NK-92 treated with Interleukin-12 subunit alpha and Interleukin-12 subunit beta, amount 100 ng/mL, for 24 hours (cell line): ENCODE data around the gene EFL1.
"Not testable (repeated sequence)": the region's sequence is repeated elsewhere in the genome, so short reads cannot be mapped to it uniquely, and the experiment has no call there.

Experiments
- DNase-seq: peaks from one replicate; lab custom pipeline; 2025; lab: John Stamatoyannopoulos, UW

Gene EFL1

DNA sequence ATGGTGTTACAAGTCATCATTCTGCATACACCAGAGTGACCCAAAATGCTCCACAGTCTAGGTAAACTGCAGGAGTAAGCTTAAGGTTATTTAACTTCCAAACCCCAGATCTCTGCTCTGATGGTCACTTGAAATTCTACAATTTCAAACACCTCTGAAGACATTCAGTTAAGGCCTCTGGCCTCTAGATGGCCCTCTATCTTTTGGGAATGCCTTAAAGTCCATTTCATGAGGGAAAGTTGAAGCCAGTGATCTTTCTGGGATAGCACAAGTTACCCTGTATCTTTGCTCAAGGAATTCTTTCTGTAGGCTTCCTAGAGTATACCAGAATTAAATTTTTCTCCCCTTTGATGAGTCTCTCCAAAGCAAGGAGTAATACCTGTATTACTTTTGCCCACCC is 18.7 kb upstream of the EFL1 start:
- DNase-seq: not testable (repeated sequence)

DNA sequence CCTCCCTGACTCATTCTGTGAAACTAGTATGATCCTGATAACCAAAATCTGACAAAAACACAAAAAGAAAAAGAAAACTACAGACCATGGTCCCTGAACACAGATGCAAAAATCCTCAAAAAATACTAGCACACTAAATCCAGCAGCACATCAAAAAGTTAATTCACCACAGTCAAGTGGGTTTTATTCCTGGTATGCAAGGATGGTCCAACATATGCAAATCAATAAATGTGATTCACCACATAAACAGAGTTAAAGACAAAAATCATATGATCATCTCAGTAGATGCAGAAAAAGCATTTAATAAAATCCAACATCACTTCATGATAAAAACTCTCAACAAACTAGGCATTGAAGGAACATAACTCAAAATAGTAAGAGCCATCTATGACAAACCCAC is 12.9 kb upstream of the EFL1 start:
- DNase-seq: no peak

DNA sequence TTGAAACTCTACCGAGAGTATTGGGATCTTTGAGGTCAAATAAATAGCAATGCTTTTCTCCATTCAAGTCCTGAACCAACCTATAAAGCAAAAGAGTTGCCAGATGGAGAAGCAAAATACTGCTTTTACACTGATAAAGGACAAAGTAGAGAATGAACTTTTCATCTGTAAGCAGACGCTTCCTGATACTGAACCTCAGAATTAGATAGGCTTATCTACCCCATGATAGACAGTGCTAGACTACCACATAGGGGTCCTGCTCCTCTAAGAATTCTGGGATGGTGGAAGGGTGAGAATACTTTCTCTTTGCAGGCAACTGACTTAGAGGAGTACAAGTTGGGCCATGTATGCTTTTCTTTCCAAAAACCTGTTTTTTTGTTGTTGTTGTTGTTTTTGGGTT is 9.6 kb upstream of the EFL1 start:
- no peak for DNase-seq

DNA sequence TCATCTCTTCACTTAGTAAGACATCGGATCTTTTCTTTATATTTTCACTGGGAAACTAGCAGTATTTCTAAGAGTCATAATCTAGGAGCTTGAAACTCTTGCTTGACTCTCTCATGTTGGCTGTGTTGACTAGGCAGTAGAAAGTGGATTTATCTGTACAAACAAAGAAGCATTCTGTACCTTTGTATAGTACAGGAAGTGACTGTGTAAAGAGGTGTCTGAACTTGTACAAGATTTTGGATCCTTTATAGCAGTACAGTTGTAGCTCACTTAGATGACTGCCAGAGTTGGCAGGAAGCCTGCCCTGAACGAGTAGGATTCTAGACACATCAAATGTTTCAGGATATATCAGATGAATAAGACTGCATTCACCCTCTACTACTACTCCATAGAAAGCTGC is 5.9 kb upstream of the EFL1 start:
- not testable (repeated sequence) for DNase-seq

DNA sequence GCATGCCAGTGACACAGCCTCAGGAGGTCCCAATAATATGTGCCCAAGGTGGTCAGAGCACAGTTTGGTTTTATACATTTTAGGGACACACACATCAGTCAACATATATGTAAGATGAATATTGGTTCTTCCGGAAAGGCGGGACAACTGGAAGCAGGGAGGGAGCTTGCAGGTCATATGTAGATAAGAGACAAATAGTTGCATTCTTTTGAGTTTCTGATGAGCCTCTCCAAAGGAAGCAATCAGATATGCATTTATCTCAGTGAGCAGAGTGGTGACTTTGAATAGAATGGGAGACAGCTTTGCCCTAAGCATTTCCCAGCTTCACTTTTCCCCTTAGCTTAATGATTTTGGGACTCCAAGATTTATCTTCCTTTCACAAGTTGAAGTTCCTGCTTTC is 4.6 kb upstream of the EFL1 start:
- DNase-seq: not testable (repeated sequence)

DNA sequence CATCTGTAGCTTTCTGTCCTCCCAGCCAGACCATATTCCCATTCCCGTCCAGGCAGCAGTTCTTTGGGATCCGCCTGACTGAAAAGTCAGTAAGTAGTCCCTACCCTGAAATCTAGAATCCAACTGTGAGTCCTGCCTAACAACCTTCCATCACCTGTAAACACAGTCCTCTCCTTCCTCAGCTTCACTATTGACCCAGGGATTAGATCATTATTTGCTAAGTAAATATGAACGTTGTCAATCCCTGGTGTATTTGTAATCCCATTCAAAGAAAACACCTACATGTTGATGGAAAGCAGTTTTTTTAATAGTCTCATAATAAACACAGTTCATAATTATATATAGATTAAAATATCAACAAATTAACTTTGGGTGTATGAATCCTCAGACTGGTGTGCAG is 816 bp upstream of the EFL1 start:
- DNase-seq: no peak

DNA sequence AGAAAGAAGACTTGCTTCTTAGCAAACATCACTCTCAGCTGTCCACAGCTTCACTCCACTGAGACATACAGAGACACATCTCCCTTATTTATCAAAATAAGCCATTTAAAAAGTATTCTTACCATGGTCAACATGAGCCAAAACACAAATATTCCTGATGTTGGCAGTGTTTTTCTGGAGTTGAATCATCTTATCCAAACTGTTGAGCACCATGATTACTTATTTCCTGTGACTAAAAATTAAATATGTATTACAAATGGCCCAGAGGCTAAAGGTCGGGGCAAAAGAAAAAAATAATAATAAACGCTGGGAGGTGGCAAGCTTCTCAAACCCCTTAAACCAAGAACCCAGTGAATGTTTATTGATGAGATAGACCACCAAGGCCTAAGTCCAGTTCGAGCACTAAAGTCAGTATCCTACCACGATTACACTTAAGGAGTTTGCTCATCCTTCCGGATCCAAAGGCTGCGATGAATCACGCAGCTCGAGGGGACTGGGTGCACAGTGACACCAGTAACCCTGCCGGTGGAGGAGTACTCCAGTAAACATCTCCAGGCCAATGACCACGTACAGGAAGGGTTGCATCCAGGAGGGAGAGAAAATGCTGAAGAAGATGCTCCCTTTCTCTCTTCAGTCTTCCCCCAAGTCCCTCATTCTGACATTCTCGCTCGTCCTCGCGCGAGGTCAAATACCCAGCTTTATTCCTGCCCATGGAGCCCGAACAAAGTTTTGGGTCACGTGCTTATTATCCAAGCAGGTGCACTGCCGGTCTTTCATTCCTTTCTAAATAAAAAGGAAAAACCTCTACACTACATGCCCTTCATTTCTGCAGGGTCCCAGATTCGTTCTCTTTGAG is 740 bp downstream of the EFL1 start:
- not testable (repeated sequence) for DNase-seq

DNA sequence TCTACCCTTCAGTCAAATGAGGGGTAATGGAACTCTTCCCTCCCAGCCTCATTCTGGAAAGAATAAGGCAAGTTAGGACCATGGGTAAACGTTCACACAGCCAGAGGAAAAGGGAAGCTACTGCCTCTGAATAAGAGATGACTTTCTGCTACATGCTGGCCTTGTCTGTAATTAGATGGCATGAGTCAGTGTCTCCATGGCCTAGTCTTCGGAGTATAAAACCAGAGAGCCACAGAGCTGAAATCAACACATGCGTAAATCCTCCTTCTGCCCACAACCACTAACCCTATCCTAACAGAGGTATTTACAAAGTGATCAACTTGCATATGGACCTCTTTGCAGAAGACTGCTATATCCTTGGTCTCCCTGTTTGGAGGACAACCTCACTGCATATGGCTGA is 14.3 kb downstream of the EFL1 start:
- DNase-seq: not testable (repeated sequence)

DNA sequence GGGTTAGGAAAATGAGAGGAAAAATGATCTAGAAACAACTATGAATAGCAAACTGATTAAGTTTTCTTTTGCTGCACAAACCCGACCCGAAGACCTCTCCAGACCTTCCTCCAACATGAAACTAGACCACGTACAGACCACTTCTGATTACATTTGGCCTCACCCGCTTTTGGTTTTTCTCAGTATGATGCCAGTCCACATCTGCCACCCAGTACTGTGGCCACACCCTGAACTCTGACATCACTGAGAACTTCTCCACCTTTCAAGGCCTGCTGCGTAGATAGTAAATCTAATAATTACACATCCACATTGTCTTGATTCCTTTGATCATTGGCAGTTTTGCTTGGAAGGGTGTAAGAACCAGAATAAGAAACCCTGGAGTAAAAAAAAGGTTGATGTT is 16.6 kb downstream of the EFL1 start:
- DNase-seq: not testable (repeated sequence)

DNA sequence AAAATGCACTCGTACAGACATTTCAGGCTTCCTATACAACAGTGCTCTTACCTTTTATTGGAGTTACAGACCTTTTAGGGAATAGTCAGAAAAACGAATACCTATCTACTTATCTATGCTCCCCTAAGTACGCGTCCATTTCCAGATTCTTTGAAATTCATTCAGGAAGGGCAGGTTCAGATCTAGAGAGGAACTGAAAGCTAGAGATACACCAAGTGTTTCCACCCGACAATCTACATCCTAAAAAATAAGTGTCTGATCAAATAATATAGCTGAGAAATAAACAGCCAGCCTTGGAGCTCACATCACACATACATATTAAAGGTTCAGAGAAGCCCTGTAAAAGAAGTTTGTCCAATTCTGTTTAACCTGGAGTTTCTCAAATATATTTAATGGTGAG is 18.9 kb downstream of the EFL1 start:
- DNase-seq: not testable (repeated sequence)

DNA sequence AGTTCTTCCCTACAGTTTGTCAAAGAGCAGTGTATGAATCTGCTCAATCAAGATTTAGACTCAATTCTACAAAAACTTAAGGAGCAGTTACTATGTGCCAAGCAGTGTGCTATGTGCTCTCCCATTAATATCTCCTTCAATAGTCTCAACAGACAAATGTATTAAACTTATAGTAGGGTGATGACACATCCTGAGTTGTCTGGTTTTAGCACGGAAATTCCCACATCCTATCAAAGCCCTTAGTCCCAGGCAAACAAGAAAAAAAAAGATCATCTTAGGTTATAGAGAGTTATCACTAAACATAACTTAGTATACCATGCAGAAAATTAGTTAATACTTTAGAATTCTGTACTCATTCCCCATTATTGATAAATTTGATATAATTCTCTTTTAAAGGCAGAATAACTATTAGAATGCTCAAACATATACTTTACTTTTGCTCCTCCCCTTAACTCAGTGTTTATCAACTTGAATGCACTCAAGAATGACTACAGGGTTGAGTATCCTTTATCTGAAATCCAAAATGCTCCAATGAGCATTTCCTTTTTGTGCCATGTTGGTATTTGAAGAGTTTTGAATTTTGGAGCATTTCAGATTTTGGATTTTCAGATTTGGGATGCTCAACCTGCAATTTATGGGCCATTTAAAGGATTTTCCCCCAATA is 20.6 kb downstream of the EFL1 start:
- not testable (repeated sequence) for DNase-seq

DNA sequence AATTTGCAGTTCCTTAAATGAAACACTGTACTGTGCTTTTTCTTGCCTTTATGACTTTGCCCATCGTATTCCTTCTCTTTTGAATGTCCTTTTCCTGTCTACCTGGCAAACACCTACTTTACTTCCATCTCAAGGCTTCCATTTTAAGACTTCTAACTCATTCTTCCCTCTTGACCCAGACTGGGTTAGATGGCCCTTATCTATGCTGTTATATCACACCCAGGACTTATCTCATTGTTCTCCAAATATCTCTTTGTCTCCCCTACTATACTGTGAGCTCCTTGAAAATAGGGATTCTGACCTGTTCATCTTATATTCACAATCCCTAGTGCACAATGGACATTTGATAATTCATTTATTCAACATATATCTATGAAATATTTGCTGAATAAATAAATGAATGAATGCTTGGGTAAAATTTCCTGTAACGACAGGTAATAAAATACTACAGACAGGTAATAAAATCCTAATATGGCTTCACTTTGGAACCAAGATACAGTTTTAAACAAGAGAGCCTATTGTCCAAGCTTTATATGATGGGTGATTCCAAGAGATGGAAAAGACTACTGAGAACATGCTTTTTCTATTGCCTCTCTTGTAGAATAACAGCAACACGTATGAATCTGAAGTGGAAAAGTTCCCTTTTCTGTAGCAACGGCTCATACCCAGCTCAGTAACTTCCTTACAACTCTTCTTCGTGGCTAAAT is 22.7 kb downstream of the EFL1 start:
- no peak for DNase-seq

DNA sequence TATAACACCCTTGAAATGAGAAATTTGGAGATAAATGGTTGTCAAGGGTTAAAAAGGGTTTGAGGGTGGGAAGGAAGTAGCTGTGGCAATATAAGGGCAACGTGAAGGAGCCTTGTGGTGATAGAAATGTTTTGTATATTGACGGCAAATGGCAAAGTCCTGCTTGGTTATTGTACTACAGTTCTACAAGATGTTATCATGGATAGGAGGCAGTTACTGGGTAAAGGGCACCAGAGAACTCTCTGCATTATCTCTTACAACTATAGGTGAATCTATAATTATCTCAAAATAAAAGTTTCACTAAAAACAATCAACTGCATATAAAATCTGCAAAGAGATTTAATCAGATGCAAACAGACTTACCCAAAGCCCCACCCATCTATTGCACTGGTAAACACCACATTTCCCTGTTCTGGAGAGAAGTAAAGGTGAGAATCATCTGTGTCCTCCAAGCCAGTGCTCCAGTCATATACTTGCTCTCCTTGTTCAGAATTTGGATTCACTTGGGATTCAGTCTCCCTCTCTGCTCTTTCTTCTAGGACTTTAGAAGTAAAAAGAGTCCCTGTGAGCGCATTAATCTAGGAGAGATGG is 24.5 kb downstream of the EFL1 start:
- DNase-seq: not testable (repeated sequence)

DNA sequence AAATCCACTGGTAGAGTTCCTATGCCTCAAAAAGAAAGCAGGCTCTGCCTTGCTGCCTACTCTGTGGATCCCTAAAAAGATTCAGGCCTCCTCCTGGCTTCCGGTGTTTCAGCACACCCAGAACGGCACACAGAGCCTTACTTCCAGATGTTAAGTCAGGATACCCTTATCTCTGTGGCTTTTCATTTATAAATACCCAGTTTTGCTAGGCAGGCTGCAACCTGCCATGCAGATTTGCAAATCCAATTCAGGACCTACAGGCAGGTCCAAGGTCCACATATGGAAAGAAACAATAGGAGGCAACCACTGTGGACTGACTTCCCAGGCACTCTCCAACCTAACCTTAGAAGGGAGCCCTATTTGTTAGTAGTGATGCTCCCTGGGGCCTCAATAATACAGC is 30.7 kb downstream of the EFL1 start:
- DNase-seq: no peak

DNA sequence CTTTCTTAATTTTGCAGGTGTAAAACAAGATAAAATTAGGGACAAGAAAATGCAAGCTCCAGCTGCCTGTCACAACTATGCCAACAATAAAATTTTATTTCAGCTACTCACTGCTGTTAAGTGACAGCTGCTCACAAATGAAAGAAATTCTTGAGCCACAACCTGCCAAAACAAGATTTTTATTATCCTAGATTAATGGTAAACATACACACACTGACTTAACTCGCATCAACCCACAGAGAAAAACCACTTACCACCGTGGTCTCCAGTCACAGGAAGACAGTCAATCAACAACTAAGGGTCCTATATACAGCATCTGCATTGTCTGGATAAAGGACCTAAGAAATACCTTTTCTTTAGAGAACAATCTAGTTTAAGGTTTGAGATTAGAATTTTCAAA is 31.3 kb downstream of the EFL1 start:
- no peak for DNase-seq

DNA sequence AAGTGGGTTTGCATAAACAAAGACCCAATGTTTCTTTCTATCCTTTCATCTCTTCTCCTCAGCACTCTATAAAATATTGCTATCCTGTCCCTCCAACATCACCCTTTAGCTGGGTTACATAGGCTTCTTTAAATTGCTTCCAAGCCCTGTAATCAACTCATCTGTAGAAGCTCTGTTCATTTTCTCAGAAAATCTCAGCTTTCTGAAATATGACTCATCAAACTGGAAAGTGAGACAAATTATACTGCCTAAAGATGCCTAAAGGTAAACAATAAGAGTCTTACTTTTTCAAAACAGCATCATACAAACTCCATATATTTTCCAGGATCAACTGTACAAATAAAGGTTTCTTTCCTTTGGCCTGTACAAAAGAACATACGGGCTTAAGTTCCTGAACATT is 33.8 kb downstream of the EFL1 start:
- DNase-seq: no peak

DNA sequence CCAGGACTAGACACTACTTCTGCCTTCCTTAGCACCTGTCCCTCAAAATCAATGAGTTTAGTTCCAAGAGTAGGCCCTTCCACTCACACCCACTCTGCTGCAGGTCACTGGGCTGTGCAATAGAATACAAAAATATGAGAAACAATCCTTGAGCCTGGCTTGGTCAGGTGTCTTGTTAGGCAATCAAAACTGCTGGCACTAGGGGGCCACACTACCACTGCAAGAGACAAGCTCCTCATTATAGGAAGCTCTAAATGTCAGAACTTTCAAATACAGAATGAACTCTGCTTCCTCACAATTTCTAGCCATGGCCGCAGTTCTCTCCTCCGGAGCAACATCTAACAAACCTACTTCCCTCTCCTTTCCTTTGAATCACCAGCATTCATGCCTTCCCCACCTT is 41.0 kb downstream of the EFL1 start:
- not testable (repeated sequence) for DNase-seq

DNA sequence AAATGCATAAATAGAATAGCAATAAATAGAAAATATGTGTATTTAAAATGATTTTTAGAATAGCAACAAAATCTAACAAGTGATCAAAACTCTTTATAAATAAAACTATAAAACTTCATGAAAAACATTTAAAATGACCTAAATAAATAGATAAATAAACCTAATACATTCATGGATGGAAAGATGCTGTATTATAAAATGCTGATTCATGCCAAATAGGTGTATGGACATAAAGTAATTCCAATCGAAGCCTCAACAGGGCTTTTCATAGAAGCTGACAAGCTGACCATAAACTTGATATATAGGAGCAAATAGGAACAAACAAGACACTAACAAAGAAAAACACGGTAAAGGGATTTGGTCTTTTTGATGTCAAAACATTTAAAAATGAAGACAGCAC is 46.4 kb downstream of the EFL1 start:
- not testable (repeated sequence) for DNase-seq

DNA sequence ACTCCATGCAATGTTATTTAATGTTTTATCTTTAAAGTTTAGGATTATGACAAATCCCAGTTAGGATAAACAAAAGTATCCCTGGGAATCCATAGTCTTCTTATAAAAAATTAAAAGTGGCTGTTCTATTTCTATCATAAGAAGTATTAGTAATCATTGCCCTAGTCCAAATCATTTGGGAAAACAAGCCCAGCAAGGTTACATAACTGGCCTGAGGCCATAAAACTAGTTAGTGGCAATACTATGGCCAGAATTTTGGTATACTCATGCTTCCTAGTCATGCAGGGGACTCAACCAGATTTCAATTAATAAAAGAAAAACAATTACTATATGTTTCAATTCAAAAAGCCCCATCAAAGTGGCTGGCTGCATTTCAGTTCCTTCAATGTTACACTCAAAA is 50.3 kb downstream of the EFL1 start:
- DNase-seq: not testable (repeated sequence)

DNA sequence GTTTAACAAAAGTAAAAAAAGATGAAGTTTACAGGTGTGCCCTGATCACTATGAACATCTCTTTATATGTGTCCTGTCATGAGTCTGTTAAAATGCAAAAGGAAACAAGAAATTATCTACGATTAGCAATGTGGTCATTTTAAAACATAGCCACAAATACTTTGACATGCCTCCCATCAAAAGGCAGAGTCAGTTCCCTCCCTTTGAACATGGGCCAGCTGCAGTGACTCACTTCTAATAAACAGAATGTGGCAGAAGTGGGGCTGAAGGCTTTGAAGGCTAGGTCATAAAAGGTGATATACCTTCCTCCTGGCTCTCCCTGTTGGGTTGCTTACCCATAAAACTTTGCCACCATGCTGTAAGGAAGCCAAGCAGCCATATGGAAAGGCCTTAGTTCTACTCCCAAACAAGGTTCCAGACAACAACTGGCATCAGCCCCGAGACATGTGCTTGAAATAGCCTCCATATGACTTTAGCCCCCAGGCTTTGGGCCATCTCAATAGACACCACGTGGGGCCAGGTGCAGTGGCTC is 52.4 kb downstream of the EFL1 start:
- not testable (repeated sequence) for DNase-seq

DNA sequence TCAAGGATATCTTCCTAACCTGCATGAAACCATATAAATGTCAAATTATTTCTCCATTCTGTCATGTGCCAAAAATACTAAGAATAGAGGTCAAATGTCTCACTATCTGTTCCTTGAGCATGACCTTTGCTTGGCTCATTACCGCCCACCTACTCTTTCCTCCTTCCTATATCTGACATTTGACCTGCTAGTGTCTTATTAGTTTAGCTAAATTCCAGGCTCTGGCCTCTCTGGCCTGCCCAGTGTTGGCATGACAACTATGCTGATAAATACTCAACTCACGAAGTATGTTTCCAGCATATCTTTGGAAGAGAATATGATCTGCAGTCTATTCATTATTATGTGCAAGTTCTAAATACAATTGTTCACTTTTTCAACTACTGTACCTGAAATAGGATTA is 58.0 kb downstream of the EFL1 start:
- not testable (repeated sequence) for DNase-seq
